ENCODE measurements around the gene NYAP2. TPM values are rescaled to one million over a fixed set of nuclear protein-coding genes. Genes with fewer than 3 reads are reported as not detected.

Gene NYAP2
- total RNA-seq, 2 experiments from 2014 or later, result 0.09 TPM; not detected in 1

DNA sequence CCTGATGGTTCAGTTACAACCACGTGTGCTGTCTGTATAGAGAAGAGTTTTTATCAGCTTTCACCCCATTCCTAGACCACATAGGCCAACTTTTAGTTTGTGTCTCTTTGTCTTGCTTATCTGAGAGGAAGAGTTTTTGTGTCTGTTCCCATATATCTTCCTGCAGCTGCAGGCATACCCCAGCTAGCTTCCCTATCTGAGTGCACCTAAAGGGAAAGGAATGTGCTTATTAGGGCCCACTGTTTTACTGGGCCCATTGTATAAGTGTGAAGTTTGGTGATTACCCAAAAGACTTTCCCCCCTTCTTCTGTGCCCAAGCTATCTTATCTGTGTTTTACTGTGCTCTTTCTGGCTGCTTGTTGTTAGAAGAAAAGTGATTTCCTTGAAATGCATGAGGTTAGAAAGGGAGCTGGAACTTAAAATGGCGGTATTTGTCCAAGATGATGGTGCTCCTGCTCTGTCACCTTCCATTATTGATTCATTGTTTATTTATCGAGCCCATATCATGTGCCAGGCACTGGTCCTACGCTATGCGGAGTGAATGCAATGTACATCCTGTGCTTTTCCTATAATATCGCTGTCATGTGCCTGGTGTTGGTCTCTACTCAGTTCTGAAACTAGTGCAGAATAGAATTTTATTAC, 57.2 kb downstream of the NYAP2 start:
- intact Hi-C loops (cut with micrococcal nuclease; ENCODE audit: unreplicated experiment), result no loop called here
- no peak for DNase-seq (ENCODE audit: low spot score)
- Histone ChIP-seq H3K36me3 (ENCODE audit: insufficient read depth, low read length) (no peaks in the 10 kb centered on the region), H3K79me2 (ENCODE audit: insufficient read depth, low read depth, low read length) (no peaks in the 10 kb centered on the region), H3K27ac (ENCODE audit: low read depth, low read length, poor library complexity, severe bottlenecking) (no peak overlapping the region), H4K20me1 (ENCODE audit: insufficient read depth, low read length) (no peaks in the 10 kb centered on the region), H3K4me1 (ENCODE audit: insufficient read depth, low read length, poor library complexity, severe bottlenecking) (no peaks in the 10 kb centered on the region), H2AFZ (ENCODE audit: low read length) (no peak overlapping the region), H3K4me3 (ENCODE audit: low read depth, low read length, poor library complexity, severe bottlenecking) (no peak overlapping the region), H3K9me3 (ENCODE audit: low read length) (no peaks in the 10 kb centered on the region), H3K9me2 (ENCODE audit: insufficient read depth, low read length) (no peaks in the 10 kb centered on the region), H3K4me2 (ENCODE audit: low read length) (no peak overlapping the region)
- ChIA-PET POLR2A (interaction anchor here (0.7 to 1.3 kb wide), 2 partner anchors 8 to 125 kb away, joined by 3 read pairs; no protein-coding TSS in a partner anchor), CTCF (ENCODE audit: unreplicated experiment) (no interaction called here)
- BruUV-seq (replicated peaks), result no TSS peak
- TF ChIP-seq EZH2phosphoT487 (IDR thresholded peaks at IDR 0.05; ENCODE audit: borderline replicate concordance, low read depth, low read length), result no peak
- TF ChIP-seq, protein P1, sequence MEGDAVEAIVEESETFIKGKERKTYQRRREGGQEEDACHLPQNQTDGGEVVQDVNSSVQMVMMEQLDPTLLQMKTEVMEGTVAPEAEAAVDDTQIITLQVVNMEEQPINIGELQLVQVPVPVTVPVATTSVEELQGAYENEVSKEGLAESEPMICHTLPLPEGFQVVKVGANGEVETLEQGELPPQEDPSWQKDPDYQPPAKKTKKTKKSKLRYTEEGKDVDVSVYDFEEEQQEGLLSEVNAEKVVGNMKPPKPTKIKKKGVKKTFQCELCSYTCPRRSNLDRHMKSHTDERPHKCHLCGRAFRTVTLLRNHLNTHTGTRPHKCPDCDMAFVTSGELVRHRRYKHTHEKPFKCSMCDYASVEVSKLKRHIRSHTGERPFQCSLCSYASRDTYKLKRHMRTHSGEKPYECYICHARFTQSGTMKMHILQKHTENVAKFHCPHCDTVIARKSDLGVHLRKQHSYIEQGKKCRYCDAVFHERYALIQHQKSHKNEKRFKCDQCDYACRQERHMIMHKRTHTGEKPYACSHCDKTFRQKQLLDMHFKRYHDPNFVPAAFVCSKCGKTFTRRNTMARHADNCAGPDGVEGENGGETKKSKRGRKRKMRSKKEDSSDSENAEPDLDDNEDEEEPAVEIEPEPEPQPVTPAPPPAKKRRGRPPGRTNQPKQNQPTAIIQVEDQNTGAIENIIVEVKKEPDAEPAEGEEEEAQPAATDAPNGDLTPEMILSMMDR (conservative IDR thresholded peaks at IDR 0.05; ENCODE audit: low read length), result no peak

DNA sequence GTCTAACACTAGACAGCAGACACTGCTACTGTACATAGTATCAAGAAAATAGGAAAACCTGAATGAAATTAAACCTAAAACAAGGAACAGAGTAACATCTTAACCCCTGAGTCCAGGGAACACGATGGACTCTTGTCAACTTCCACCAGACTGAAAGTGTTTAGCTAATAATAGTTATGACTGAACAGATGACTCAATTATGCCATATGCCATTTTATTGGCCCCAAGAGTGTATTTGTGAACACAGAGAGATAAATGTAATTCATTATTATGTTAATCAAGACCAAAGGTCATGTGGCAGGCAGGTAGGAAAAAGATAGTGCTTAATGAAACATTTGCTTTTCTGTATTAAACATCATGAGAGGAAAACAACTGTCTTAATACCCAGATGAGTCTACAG, 58.0 kb downstream of the NYAP2 start:
- Histone ChIP-seq H3K4me2 (ENCODE audit: low read length) (no peak overlapping the region), H2AFZ (ENCODE audit: low read length) (no peak overlapping the region), H3K79me2 (ENCODE audit: insufficient read depth, low read depth, low read length) (no peaks in the 10 kb centered on the region), H4K20me1 (ENCODE audit: insufficient read depth, low read length) (no peaks in the 10 kb centered on the region), H3K9me3 (ENCODE audit: low read length) (no peaks in the 10 kb centered on the region), H3K36me3 (ENCODE audit: insufficient read depth, low read length) (no peaks in the 10 kb centered on the region), H3K9me2 (ENCODE audit: insufficient read depth, low read length) (no peaks in the 10 kb centered on the region), H3K27ac (ENCODE audit: low read depth, low read length, poor library complexity, severe bottlenecking) (no peak overlapping the region), H3K4me1 (ENCODE audit: insufficient read depth, low read length, poor library complexity, severe bottlenecking) (no peaks in the 10 kb centered on the region), H3K4me3 (ENCODE audit: low read depth, low read length, poor library complexity, severe bottlenecking) (no peak overlapping the region)
- BruUV-seq (replicated peaks), result no TSS peak
- ChIA-PET POLR2A (interaction anchor here (0.7 to 2.6 kb wide), 2 partner anchors 8 to 124 kb away, joined by 3 to 10 read pairs; no protein-coding TSS in a partner anchor), CTCF (ENCODE audit: unreplicated experiment) (no interaction called here)
- DNase-seq (ENCODE audit: low spot score), result no peak
- no peak for TF ChIP-seq EZH2phosphoT487 (IDR thresholded peaks at IDR 0.05; ENCODE audit: borderline replicate concordance, low read depth, low read length)
- TF ChIP-seq, protein P1 (conservative IDR thresholded peaks at IDR 0.05; ENCODE audit: low read length), result no peak
- intact Hi-C loops (cut with micrococcal nuclease; ENCODE audit: unreplicated experiment), result no loop called here

DNA sequence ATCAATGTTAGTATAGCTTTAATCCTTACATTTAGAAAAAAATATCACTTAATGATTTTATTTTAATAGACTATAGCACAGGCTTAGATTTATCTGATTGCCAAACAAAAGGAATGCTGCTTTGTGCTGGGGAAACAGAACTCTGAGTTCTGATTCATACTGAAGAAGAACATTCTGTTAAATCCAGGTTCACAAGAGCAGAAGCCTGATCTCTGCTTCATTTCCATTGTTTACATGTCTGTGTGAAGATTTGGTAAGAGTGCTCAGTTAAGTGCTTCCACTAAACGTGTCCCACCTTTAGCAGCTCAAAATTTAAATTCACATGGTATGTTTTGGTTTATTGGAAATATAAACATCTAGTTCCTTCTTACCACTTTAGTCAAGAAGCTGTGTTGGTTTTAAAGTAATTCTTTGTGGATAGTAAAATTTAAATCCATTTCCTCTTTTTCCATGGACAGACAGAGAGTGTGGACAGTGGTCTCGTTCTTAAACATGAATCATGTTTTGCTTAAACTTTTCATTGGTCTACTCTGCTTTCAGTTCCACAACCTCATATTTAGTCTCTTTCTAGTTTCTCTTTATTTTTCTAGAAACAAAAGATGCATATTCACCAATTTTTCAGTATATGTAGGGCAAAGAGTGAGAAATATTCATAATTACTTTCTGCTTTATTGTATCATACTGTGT, 59.1 kb downstream of the NYAP2 start:
- TF ChIP-seq, protein P1 (conservative IDR thresholded peaks at IDR 0.05; ENCODE audit: low read length), result no peak
- TF ChIP-seq EZH2phosphoT487 (IDR thresholded peaks at IDR 0.05; ENCODE audit: borderline replicate concordance, low read depth, low read length), result no peak
- H3K4me1 ChIP-seq (ENCODE audit: insufficient read depth, low read length, poor library complexity, severe bottlenecking), result no peaks in the 10 kb centered on the region
- no peak overlapping the region for H3K4me3 ChIP-seq (ENCODE audit: low read depth, low read length, poor library complexity, severe bottlenecking)
- H3K9me3 ChIP-seq (ENCODE audit: low read length), result no peaks in the 10 kb centered on the region
- H2AFZ ChIP-seq (ENCODE audit: low read length), result no peak overlapping the region
- H3K36me3 ChIP-seq (ENCODE audit: insufficient read depth, low read length), result no peaks in the 10 kb centered on the region
- intact Hi-C loops (cut with micrococcal nuclease; ENCODE audit: unreplicated experiment), result no loop called here
- no peak overlapping the region for H3K27ac ChIP-seq (ENCODE audit: low read depth, low read length, poor library complexity, severe bottlenecking)
- no peaks in the 10 kb centered on the region for H4K20me1 ChIP-seq (ENCODE audit: insufficient read depth, low read length)
- no peak overlapping the region for H3K4me2 ChIP-seq (ENCODE audit: low read length)
- H3K79me2 ChIP-seq (ENCODE audit: insufficient read depth, low read depth, low read length), result no peaks in the 10 kb centered on the region
- DNase-seq (ENCODE audit: low spot score), result no peak
- no TSS peak for BruUV-seq (replicated peaks)
- ChIA-PET CTCF (ENCODE audit: unreplicated experiment) (no interaction called here), POLR2A (interaction anchor here (0.6 to 2.6 kb wide), 7 partner anchors 9 to 227 kb away, joined by 3 to 10 read pairs (median 3); no protein-coding TSS in a partner anchor)
- no peaks in the 10 kb centered on the region for H3K9me2 ChIP-seq (ENCODE audit: insufficient read depth, low read length)

All from OCI-LY7 (cell line).